Panc1 (cell line): ENCODE results near the gene SLC35G1. TPM values are rescaled to one million over a fixed set of nuclear protein-coding genes. Genes with fewer than 3 reads are reported as not detected.

Experiments used
- ATAC-seq: fragments of 200-7000 bp; cut with Tn5 transposase; 2 replicates; pipeline ENCODE4 v1.9.1; 2020; ENCODE audit warnings: mild to moderate bottlenecking, moderate library complexity
- BruUV-seq: library from RNA; stranded (reverse); fragments of 400-500 nt; replicated peaks from 2 replicates; lab custom pipeline; 2021; lab: Mats Ljungman, UMichigan
- CTCF ChIA-PET: fragments of 300-600 bp; sonication (Branson Sonifier 250); formaldehyde crosslinking; loops from one replicate; lab custom pipeline; 2022; ENCODE audit warnings: antibody characterized with exemption; lab: Charles Lee
- POLR2A ChIA-PET: fragments of 300-600 bp; sonication (Branson Sonifier 250); formaldehyde crosslinking; loops from one replicate; lab custom pipeline; 2022; ENCODE audit warnings: antibody characterized with exemption; lab: Charles Lee
- DNase-seq: peaks from one replicate; pipeline ENCODE4 v3.0.0-alpha.2; 2010; ENCODE audit warnings: low read depth, low spot score
- H3K27ac ChIP-seq: 2 replicates; pipeline ENCODE4 v1.5.1; 2011; ENCODE audit warnings: mild to moderate bottlenecking, low read length, inconsistent platforms
- H3K27me3 ChIP-seq: fragments of 200-500 bp; sonication (Bioruptor generic); 2 replicates; pipeline ENCODE4 v1.6.0; 2014; ENCODE audit warnings: low read length, inconsistent platforms; ENCODE audit not compliant: control insufficient read depth, insufficient read depth
- H3K36me3 ChIP-seq: fragments of 200-500 bp; sonication (Bioruptor generic); 2 replicates; pipeline ENCODE4 v1.5.1; 2014; ENCODE audit warnings: inconsistent platforms, mild to moderate bottlenecking, low read length, moderate library complexity; ENCODE audit not compliant: control insufficient read depth, insufficient read depth
- H3K4me1 ChIP-seq: 2 replicates; pipeline ENCODE4 v1.5.1; 2011; ENCODE audit warnings: inconsistent platforms, mild to moderate bottlenecking, low read length, moderate library complexity; ENCODE audit not compliant: control insufficient read depth, insufficient read depth
- H3K4me3 ChIP-seq, 2 experiments: 2 replicates each; pipeline ENCODE4 v1.5.1; 2011 to 2012; ENCODE audit warnings: low read depth in 2 of 2, low read length in 2 of 2, mild to moderate bottlenecking in 2 of 2, inconsistent platforms in 1 of 2, moderate library complexity in 1 of 2
- H3K9me3 ChIP-seq: fragments of 200-500 bp; sonication (Bioruptor generic); 2 replicates; pipeline ENCODE4 v1.5.1; 2014; ENCODE audit warnings: low read depth, mild to moderate bottlenecking, inconsistent platforms, low read length, moderate library complexity; ENCODE audit not compliant: control insufficient read depth, insufficient read depth
- CTCF ChIP-seq: fragments of 450-650 bp; IDR thresholded peaks from 2 replicates; pipeline ENCODE4 v1.5.1; 2017; ENCODE audit warnings: mild to moderate bottlenecking
- POLR2AphosphoS5 ChIP-seq: IDR thresholded peaks from 2 replicates; pipeline ENCODE4 v1.6.1; 2012; ENCODE audit warnings: mild to moderate bottlenecking, low read depth, low read length, moderate library complexity
- SIN3A ChIP-seq: IDR thresholded peaks from 2 replicates; pipeline ENCODE4 v1.6.1; 2012; ENCODE audit warnings: low read depth, mild to moderate bottlenecking, low read length, moderate library complexity, borderline replicate concordance; ENCODE audit not compliant: insufficient read depth
- TCF7L2 ChIP-seq: IDR thresholded peaks from 2 replicates; pipeline ENCODE4 v1.6.1; 2011; ENCODE audit warnings: mild to moderate bottlenecking, low read depth, low read length, inconsistent platforms
- in situ Hi-C: cut with HindIII; loops from 2 replicates; pipeline ENCODE4 v1.10.0; 2016; ENCODE audit warnings: low sequenced_read_pairs, low pct_unique_long_range_greater_than_20kb
- intact Hi-C: fragments of 100-400 bp; cut with micrococcal nuclease; formaldehyde crosslinking; loops from one replicate; pipeline ENCODE4 v1.10.0; 2022; ENCODE audit not compliant: unreplicated experiment
- total RNA-seq: library from RNA; stranded (reverse); gene quantifications from one replicate; pipeline ENCODE4 v1.2.1, GENCODE V29; 2021; ENCODE audit not compliant: unreplicated experiment
- TF ChIP-seq, protein P1 (sequence below), 2 experiments: IDR thresholded peaks; 2 replicates each; pipeline ENCODE4 v1.6.1; 2011 to 2012; ENCODE audit warnings: low read depth in 2 of 2, control low read depth in 1 of 2, low read length in 1 of 2, mild to moderate bottlenecking in 1 of 2, moderate library complexity in 1 of 2; ENCODE audit not compliant: insufficient read depth in 1 of 2

Gene SLC35G1
- total RNA-seq, 1 experiment from 2014 or later = 13.6 TPM

DNA sequence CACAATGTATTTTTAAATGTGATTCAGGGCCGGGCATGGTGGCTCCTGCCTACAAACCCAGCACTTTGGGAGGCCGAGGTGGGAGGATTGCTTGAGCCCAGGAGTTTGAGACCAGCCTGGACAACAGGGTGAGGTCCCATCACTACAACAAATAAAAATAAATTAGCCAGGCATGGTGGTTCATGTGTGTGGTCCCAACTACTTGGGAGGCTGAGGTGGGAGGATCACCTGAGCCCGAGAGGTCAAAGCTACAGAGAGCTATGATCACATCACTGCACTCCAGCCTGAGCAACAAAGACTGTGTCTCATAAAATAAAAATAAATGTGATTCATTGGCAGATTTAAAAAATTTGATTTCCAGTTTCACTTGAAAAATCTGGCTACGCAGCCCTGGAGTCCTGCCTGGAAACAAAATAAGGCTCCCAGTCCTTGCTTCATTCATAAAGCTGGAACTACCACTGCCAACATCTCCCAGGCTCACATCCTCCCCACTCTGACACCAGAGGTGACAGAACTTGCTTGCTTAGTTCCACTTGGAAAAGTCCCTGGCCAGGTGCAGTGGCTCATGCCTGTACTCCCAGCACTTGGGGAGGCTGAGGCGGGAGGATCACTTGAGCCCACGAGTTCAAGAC, 27.9 kb upstream of the SLC35G1 start:
- H3K9me3 ChIP-seq = no peaks in the 10 kb centered on the region
- BruUV-seq = no TSS peak
- DNase-seq (no peak), ATAC-seq (no peak)
- H3K4me3 ChIP-seq = no peak overlapping the region
- H3K27me3 ChIP-seq = peaks cover 5% of the 10 kb centered on the region
- no peak for TF ChIP-seq POLR2AphosphoS5
- TF ChIP-seq SIN3A = no peak
- no peak for TF ChIP-seq TCF7L2
- TF ChIP-seq, protein P1, sequence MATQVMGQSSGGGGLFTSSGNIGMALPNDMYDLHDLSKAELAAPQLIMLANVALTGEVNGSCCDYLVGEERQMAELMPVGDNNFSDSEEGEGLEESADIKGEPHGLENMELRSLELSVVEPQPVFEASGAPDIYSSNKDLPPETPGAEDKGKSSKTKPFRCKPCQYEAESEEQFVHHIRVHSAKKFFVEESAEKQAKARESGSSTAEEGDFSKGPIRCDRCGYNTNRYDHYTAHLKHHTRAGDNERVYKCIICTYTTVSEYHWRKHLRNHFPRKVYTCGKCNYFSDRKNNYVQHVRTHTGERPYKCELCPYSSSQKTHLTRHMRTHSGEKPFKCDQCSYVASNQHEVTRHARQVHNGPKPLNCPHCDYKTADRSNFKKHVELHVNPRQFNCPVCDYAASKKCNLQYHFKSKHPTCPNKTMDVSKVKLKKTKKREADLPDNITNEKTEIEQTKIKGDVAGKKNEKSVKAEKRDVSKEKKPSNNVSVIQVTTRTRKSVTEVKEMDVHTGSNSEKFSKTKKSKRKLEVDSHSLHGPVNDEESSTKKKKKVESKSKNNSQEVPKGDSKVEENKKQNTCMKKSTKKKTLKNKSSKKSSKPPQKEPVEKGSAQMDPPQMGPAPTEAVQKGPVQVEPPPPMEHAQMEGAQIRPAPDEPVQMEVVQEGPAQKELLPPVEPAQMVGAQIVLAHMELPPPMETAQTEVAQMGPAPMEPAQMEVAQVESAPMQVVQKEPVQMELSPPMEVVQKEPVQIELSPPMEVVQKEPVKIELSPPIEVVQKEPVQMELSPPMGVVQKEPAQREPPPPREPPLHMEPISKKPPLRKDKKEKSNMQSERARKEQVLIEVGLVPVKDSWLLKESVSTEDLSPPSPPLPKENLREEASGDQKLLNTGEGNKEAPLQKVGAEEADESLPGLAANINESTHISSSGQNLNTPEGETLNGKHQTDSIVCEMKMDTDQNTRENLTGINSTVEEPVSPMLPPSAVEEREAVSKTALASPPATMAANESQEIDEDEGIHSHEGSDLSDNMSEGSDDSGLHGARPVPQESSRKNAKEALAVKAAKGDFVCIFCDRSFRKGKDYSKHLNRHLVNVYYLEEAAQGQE (IDR thresholded peaks at IDR 0.05; ENCODE audit: insufficient read depth in 1 of 2, low read depth in 2 of 2, low read length in 1 of 2) = no peak
- TF ChIP-seq CTCF = no peak
- POLR2A ChIA-PET = no interaction called here
- intact Hi-C loops = no loop called here
- no peaks in the 10 kb centered on the region for H3K36me3 ChIP-seq
- in situ Hi-C loops = no loop called here
- no peaks in the 10 kb centered on the region for H3K4me1 ChIP-seq
- CTCF ChIA-PET = no interaction called here
- H3K27ac ChIP-seq = no peak overlapping the region

GRCh38 chr10:93867525-93867924, 26.3 kb upstream of the SLC35G1 start:
- no peak for ATAC-seq
- POLR2A ChIA-PET = no interaction called here

GRCh38 chr10:93871671-93872204, 22.0 kb upstream of the SLC35G1 start:
- H3K4me3 ChIP-seq = no peak overlapping the region
- in situ Hi-C loops (no loop called here), intact Hi-C loops (no loop called here)
- no peak for ATAC-seq
- no peaks in the 10 kb centered on the region for H3K9me3 ChIP-seq
- H3K27ac ChIP-seq = no peak overlapping the region
- ChIA-PET CTCF (no interaction called here), POLR2A (no interaction called here)
- no peak for TF ChIP-seq POLR2AphosphoS5
- TF ChIP-seq SIN3A = no peak
- TF ChIP-seq TCF7L2 = no peak
- TF ChIP-seq, protein P1 (IDR thresholded peaks at IDR 0.05; ENCODE audit: insufficient read depth in 1 of 2, low read depth in 2 of 2, low read length in 1 of 2) = no peak
- no peak for TF ChIP-seq CTCF
- DNase-seq = no peak
- H3K27me3 ChIP-seq = peaks cover 5% of the 10 kb centered on the region
- no peaks in the 10 kb centered on the region for H3K36me3 ChIP-seq
- no peaks in the 10 kb centered on the region for H3K4me1 ChIP-seq
- BruUV-seq = no TSS peak

More at GRCh38 chr10:93867525-93867924, 26.3 kb upstream of the SLC35G1 start:
- H3K9me3 ChIP-seq = no peaks in the 10 kb centered on the region
- intact Hi-C loops = no loop called here
- H3K36me3 ChIP-seq = no peaks in the 10 kb centered on the region
- H3K27ac ChIP-seq = no peak overlapping the region
- no peak for DNase-seq
- H3K27me3 ChIP-seq = peaks cover 5% of the 10 kb centered on the region
- TF ChIP-seq POLR2AphosphoS5 = no peak
- no peak for TF ChIP-seq SIN3A
- in situ Hi-C loops = no loop called here
- no peaks in the 10 kb centered on the region for H3K4me1 ChIP-seq
- BruUV-seq = no TSS peak
- H3K4me3 ChIP-seq = no peak overlapping the region
- CTCF ChIA-PET = no interaction called here
